Stomach smooth muscle (tissue), 2 donors: Measurements from ENCODE around the gene CPPED1.

Source experiments
- H3K27ac ChIP-seq: one replicate; pipeline ENCODE4 v1.7.0; 2013; ENCODE audit warnings: mild to moderate bottlenecking, low read length, inconsistent platforms
- H3K27me3 ChIP-seq, 2 donors: one replicate each; pipeline ENCODE4 v1.7.0; 2013; ENCODE audit warnings: low read length in 2 of 2; ENCODE audit not compliant: insufficient read depth in 2 of 2, control insufficient read depth in 1 of 2
- H3K36me3 ChIP-seq, 2 donors: one replicate each; pipeline ENCODE4 v1.7.0; 2013; ENCODE audit warnings: low read length in 2 of 2; ENCODE audit not compliant: control insufficient read depth in 2 of 2, insufficient read depth in 2 of 2
- H3K4me1 ChIP-seq: one replicate; pipeline ENCODE4 v1.7.0; 2013; ENCODE audit warnings: low read length; ENCODE audit not compliant: control insufficient read depth, insufficient read depth
- H3K4me3 ChIP-seq, 2 donors: one replicate each; pipeline ENCODE4 v1.7.0; 2013; ENCODE audit warnings: low read length in 2 of 2
- H3K9ac ChIP-seq, 2 donors: one replicate each; pipeline ENCODE4 v1.7.0; 2013; ENCODE audit warnings: low read length in 2 of 2, mild to moderate bottlenecking in 1 of 2
- H3K9me3 ChIP-seq, 2 donors: one replicate each; pipeline ENCODE4 v1.7.0; 2013; ENCODE audit warnings: low read length in 2 of 2; ENCODE audit not compliant: control insufficient read depth in 2 of 2
- donor health status: healthy.
- donor health status: Pancreatic carcinoma.

Gene CPPED1

DNA sequence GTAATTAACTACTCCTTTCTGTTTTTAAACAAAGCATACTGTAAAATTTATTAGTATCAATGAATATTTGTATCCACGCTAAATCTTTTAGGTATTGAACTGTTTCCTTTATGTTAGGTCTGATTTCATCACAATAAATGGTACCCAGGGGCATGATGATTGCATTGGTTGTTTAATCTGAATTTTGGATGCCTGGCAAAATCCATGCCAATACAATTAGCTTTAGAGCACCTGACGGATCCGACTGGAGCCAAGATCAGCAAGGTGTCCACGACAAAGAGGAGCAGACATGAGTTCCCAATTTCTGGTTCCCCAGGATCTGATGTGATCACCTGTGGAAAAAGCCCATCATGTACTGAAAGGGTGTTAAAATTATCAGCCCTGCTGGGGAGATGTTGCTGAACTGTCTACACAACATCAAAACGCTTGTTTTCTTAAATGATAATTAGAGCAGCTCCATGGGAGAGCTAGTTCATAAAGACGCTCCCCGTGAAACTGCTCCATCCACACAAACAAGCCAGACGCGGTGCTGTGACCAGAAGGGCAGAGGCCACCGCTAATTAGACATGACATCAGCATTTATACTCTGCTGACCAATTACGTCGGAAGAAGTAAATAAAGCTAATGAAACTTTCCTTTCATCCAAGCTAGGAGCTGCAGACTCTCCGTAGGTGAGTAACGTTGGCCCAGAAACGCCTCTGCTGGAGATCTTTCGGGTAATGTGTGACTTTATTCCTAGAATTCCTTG lies 151.7 kb downstream of the CPPED1 start:
- Histone ChIP-seq H3K27ac (no peak overlapping the region), H3K36me3 (no peaks in the 10 kb centered on the region), H3K27me3 (peaks cover 0 to 12% of the 10 kb centered on the region in 2 donors), H3K4me1 (no peaks in the 10 kb centered on the region), H3K4me3 (no peak overlapping the region), H3K9ac (no peak overlapping the region), H3K9me3 (peaks cover 2 to 3% of the 10 kb centered on the region in 2 donors)

DNA sequence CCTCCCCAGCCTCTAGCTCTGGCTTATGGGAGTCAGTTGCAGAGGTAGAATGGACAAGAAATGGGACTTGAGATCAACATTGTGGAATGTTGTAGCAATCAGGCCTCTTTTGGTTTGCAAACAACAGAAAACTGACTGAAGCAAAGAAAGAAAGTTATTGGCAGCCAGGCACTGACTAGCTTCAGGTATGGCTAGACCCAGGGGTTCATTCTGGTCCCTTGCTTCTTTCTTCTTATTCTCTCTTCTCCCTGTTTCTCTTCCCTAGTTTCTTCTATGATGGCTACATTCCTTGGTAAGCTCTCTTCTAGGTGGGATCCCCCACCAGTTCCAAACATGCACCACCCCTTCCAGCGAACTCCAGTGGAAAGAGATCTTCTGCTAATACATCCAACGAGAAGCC lies 154.3 kb downstream of the CPPED1 start:
- Histone ChIP-seq H3K27ac (no peak overlapping the region), H3K9ac (no peak overlapping the region), H3K4me3 (no peak overlapping the region), H3K4me1 (no peaks in the 10 kb centered on the region), H3K27me3 (peaks cover 0 to 10% of the 10 kb centered on the region in 2 donors), H3K36me3 (no peaks in the 10 kb centered on the region), H3K9me3 (no peaks in the 10 kb centered on the region)

DNA sequence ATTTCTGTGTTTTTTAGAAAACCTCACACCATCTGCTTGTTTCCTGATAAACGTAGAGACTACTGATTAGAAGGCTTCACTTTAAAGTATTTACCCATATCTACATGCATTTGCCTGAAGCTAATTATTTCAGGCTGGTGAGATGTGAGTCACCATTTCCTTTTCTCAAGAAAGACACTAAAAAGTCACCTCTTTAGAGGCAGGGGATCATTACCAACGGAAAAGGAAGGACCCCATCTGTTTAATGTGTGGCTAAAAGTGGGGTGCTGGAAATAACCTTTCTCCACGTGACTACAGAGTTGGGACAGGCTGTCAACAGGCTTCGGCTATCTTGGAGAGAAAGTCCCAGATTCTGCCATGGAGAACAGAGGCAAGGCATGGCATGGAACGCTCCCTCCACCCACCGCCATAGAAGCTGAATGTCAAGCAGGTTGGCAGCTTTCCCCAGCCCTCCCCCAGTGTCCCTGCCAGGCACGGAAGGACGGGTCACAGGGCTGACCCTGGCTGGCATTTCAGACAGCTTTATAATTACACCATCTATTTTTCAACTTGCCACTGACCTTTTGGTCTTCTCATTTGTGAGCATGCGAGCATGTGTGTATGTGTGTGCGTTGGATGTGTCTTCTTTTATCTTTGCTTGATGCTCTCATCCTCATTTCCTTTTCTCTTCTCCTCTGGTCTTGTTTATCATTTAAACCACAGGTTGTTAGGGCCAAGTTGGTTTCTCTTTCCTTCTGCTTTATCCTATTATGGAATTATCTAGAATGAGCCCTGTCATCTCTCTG lies 157.0 kb downstream of the CPPED1 start:
- no peak overlapping the region for H3K9ac ChIP-seq
- no peak overlapping the region for H3K27ac ChIP-seq

DNA sequence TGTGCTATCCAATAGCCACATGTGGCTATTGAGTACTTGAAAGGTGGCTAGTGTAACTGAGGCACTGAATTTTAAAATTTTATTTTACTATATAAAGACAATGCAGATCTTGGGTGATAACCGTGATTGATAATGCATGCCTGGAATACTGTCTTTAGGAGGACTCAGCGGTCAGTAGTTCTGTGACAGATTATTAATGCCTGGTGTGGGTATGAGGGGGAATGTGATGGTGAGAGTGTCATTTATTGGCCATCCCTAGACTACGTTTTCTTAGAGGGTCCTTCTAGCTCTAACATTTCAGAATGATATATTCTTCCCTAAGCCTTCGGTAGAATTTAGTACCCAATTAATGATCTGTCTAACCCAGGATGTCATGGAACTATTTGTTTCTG lies 157.6 kb downstream of the CPPED1 start:
- Histone ChIP-seq H3K36me3 (no peaks in the 10 kb centered on the region), H3K9ac (no peak overlapping the region), H3K4me1 (no peaks in the 10 kb centered on the region), H3K9me3 (peaks cover 0 to 5% of the 10 kb centered on the region in 2 donors), H3K27ac (no peak overlapping the region), H3K27me3 (peaks cover 0 to 4% of the 10 kb centered on the region in 2 donors), H3K4me3 (no peak overlapping the region)

More for the DNA sequence above, 157.0 kb downstream of the CPPED1 start:
- H3K9me3 ChIP-seq, result peaks cover 0 to 5% of the 10 kb centered on the region in 2 donors
- H3K4me3 ChIP-seq, result no peak overlapping the region
- no peaks in the 10 kb centered on the region for H3K36me3 ChIP-seq
- H3K4me1 ChIP-seq, result no peaks in the 10 kb centered on the region
- peaks cover 0 to 4% of the 10 kb centered on the region in 2 donors for H3K27me3 ChIP-seq

DNA sequence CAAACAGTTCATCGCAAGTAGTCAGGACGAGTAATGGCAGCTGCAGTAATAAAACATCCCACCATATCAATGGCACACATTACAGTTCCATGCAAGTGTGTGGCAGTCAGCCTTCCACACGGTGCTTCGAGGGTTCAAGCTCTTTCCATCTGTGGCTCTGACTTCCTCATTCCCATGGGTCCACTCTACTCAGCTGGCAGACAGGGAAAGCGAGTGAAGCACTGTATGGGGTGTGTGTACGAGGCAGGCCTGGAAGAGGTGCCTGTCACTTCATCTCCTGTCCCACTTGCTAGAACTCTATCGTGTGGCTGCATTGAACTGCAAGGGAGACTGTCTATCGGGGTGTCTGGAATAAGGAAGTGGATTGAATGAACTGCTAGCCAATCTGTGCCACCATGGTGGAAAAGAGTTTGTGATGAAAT lies 160.6 kb downstream of the CPPED1 start:
- Histone ChIP-seq H3K27ac (no peak overlapping the region), H3K4me1 (no peaks in the 10 kb centered on the region), H3K9me3 (peaks cover 0 to 7% of the 10 kb centered on the region in 2 donors), H3K27me3 (peaks cover 0 to 2% of the 10 kb centered on the region in 2 donors), H3K4me3 (no peak overlapping the region), H3K9ac (no peak overlapping the region), H3K36me3 (no peaks in the 10 kb centered on the region)

DNA sequence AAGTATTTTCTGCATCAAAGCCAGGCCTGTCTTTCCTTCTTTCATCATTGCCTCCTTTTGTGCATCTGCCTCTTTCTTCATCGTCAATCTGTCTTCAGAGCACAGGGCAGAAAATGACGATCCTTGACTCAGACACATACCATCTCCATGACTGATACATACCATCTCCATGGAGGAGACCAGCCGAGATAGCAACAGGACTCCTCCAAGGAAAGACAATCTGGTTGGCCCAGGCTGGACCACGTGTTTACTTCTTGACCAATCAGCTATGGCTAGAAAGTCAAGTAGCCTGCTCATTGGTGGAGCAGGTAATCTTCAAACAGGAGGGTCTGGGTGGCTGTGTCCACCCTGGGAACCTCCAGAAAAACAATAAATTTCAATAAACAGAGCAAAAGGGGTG lies 164.6 kb downstream of the CPPED1 start:
- no peak overlapping the region for H3K9ac ChIP-seq
- H3K27me3 ChIP-seq, result no peaks in the 10 kb centered on the region
- H3K9me3 ChIP-seq, result peaks cover 0 to 7% of the 10 kb centered on the region in 2 donors
- H3K27ac ChIP-seq, result no peak overlapping the region
- H3K36me3 ChIP-seq, result no peaks in the 10 kb centered on the region
- H3K4me3 ChIP-seq, result no peak overlapping the region
- H3K4me1 ChIP-seq, result no peaks in the 10 kb centered on the region

DNA sequence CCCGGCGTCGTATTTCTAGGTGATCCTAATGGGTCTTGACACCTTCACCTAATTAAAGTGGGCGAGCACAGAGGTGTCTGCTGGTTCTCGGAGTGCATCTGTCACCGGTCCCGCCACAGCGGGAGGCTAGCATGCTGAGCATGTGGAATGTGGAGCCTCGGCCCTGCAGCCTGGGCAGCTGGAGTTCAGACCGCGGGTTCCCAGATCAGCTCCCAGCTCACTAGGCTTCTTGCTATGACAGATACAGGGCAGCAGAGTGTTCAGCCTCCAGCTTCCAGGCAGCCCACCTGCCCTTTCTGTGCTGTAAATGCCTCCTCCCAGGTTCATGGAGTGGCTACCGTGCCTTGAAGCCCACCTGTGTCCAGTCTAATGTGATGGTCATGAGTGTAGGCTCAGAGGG lies 166.7 kb downstream of the CPPED1 start:
- no peak overlapping the region for H3K27ac ChIP-seq
- no peak overlapping the region for H3K4me3 ChIP-seq
- no peak overlapping the region for H3K9ac ChIP-seq
- no peaks in the 10 kb centered on the region for H3K36me3 ChIP-seq
- no peaks in the 10 kb centered on the region for H3K27me3 ChIP-seq
- peaks cover 0 to 2% of the 10 kb centered on the region in 2 donors for H3K9me3 ChIP-seq
- H3K4me1 ChIP-seq, result no peaks in the 10 kb centered on the region

DNA sequence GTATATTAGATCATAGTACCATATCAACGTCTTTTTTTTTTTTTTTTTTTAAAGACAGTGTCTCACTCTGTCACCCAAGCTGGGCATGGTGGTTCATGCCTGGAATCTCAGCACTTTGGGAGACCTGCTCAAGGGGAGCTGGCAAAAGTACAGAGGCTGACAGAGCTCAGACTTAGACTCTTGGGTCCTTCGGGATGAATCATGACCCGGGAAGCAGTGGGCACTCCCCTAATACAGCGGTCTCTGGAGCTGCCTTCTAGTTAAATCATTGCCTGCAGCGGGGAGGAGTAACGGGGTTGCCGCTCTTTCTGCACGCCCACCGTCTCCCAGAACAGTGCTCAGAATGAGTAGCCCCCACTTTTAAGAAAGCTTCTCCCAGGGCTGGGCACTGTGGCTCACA lies 174.4 kb downstream of the CPPED1 start:
- H3K36me3 ChIP-seq, result no peaks in the 10 kb centered on the region
- H3K27ac ChIP-seq, result no peak overlapping the region
- no peaks in the 10 kb centered on the region for H3K4me1 ChIP-seq
- H3K4me3 ChIP-seq, result no peak overlapping the region
- H3K9me3 ChIP-seq, result no peaks in the 10 kb centered on the region
- no peak overlapping the region for H3K9ac ChIP-seq
- peaks cover 0 to 2% of the 10 kb centered on the region in 2 donors for H3K27me3 ChIP-seq

DNA sequence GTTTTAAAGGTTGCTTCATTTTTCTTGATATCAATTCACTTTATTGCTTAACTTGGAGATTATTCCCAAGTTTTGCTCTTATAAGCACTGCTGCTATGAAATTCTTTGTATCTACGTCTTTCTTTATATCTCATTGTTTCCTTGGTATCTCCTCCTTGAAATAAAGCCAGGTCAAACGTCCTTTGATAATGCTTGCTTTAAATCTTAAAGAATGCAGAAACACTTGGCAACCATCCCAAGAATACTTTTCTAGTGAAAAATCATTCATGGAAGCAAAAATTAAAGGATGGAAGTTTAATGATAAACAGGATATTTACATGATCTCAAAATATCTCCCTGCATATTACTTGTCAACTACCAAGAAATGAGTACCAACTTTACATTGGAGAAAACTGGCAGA lies 175.2 kb downstream of the CPPED1 start:
- H3K27me3 ChIP-seq, result peaks cover 0 to 2% of the 10 kb centered on the region in 2 donors
- no peak overlapping the region for H3K9ac ChIP-seq
- H3K4me3 ChIP-seq, result no peak overlapping the region
- H3K4me1 ChIP-seq, result no peaks in the 10 kb centered on the region
- H3K9me3 ChIP-seq, result no peaks in the 10 kb centered on the region
- H3K27ac ChIP-seq, result no peak overlapping the region
- no peaks in the 10 kb centered on the region for H3K36me3 ChIP-seq

DNA sequence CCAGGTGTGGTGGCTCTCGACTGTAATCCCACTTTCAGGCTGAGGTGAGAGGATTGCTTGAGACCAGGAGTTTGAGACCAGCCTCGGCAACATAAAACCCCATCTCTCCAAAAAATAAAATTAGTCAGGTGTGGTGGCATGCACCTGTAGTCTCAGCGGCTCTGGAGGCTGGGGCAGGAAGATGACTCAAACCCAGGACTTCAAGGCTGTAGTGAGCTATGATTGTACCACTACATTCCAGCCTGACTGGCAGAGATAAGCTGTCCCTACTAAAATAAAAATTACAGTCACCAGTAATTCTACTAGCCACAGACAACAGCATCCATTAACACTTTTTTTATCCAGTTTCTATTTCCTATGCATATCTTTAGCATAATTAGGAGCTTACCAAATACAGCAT lies 176.3 kb downstream of the CPPED1 start:
- Histone ChIP-seq H3K36me3 (no peaks in the 10 kb centered on the region), H3K27ac (no peak overlapping the region), H3K9me3 (no peaks in the 10 kb centered on the region), H3K4me3 (no peak overlapping the region), H3K27me3 (peaks cover 0 to 2% of the 10 kb centered on the region in 2 donors), H3K4me1 (no peaks in the 10 kb centered on the region), H3K9ac (no peak overlapping the region)

DNA sequence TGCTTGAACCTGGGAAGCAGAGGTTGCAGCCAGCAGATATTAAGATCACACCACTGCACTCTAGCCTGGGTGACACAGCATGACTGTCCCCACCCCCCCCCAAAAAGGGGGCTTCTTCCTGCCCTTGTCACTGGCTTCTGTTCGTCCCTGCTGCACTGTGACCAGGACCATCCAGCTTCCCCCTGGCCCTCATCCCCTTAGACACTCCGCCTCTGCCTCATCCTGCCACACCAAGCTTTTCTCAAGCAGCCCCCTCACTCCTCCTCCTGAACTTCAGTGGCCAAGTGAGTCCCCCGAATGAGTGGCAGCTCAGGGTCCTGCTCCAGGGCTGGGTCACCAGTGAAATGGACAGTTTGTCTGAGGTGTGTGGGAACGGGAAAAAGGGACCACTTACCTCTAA lies 177.3 kb downstream of the CPPED1 start:
- Histone ChIP-seq H3K27me3 (peaks cover 0 to 2% of the 10 kb centered on the region in 2 donors), H3K36me3 (no peaks in the 10 kb centered on the region), H3K9ac (no peak overlapping the region), H3K4me1 (no peaks in the 10 kb centered on the region), H3K27ac (no peak overlapping the region), H3K9me3 (no peaks in the 10 kb centered on the region), H3K4me3 (no peak overlapping the region)
